Measurements from ENCODE around the gene PSG1. TPM values are rescaled to one million over a fixed set of nuclear protein-coding genes. Genes with fewer than 3 reads are reported as not detected.
A peak's percentile ranks its signal among the peaks of the same experiment; 100 is the strongest.
"Not testable (repeated sequence)": the region's sequence is repeated elsewhere in the genome, so short reads cannot be mapped to it uniquely, and the experiment has no call there.

Gene PSG1
- total RNA-seq, 2 experiments from 2014 or later: not detected

GRCh38 chr19:42890446-42890845 lies 10.9 kb upstream of the PSG1 start:
- Mint-ChIP-seq H3K27me3 (peaks cover 16% of the 10 kb centered on the region), H3K9me3 (peaks cover 13% of the 10 kb centered on the region)
- ATAC-seq; H3K27ac Mint-ChIP-seq; POLR2A ChIA-PET; DNase-seq; H3K4me1 Mint-ChIP-seq (ENCODE audit: low read depth); H3K36me3 Mint-ChIP-seq (ENCODE audit: low read depth); CTCF ChIA-PET; H3K4me3 Mint-ChIP-seq; intact Hi-C loops (cut with micrococcal nuclease): not testable (repeated sequence)

GRCh38 chr19:42887876-42888445 lies 8.4 kb upstream of the PSG1 start:
- H3K9me3 Mint-ChIP-seq; CTCF ChIA-PET; POLR2A ChIA-PET; H3K4me3 Mint-ChIP-seq; H3K4me1 Mint-ChIP-seq (ENCODE audit: low read depth); H3K36me3 Mint-ChIP-seq (ENCODE audit: low read depth); DNase-seq; H3K27ac Mint-ChIP-seq; ATAC-seq; intact Hi-C loops (cut with micrococcal nuclease): not testable (repeated sequence)
- peaks cover 25% of the 10 kb centered on the region for H3K27me3 Mint-ChIP-seq

GRCh38 chr19:42882730-42883129 lies 3.2 kb upstream of the PSG1 start:
- H3K4me1 Mint-ChIP-seq (ENCODE audit: low read depth); POLR2A ChIA-PET; CTCF ChIA-PET; H3K9me3 Mint-ChIP-seq; H3K36me3 Mint-ChIP-seq (ENCODE audit: low read depth); DNase-seq; H3K27ac Mint-ChIP-seq; ATAC-seq; intact Hi-C loops (cut with micrococcal nuclease); H3K4me3 Mint-ChIP-seq: not testable (repeated sequence)
- peaks cover 23% of the 10 kb centered on the region for H3K27me3 Mint-ChIP-seq

GRCh38 chr19:42882010-42882409 lies 2.5 kb upstream of the PSG1 start:
- H3K4me1 Mint-ChIP-seq (ENCODE audit: low read depth); H3K36me3 Mint-ChIP-seq (ENCODE audit: low read depth); H3K9me3 Mint-ChIP-seq; intact Hi-C loops (cut with micrococcal nuclease); H3K4me3 Mint-ChIP-seq; ATAC-seq; H3K27ac Mint-ChIP-seq; CTCF ChIA-PET; POLR2A ChIA-PET; DNase-seq: not testable (repeated sequence)
- peaks cover 22% of the 10 kb centered on the region for H3K27me3 Mint-ChIP-seq

GRCh38 chr19:42881279-42881678 lies 1.8 kb upstream of the PSG1 start:
- H3K27ac Mint-ChIP-seq; H3K9me3 Mint-ChIP-seq; H3K36me3 Mint-ChIP-seq (ENCODE audit: low read depth); intact Hi-C loops (cut with micrococcal nuclease); ATAC-seq; POLR2A ChIA-PET; H3K4me1 Mint-ChIP-seq (ENCODE audit: low read depth); H3K4me3 Mint-ChIP-seq; CTCF ChIA-PET: not testable (repeated sequence)
- peak; percentile 38 for TF ChIP-seq CTCF (IDR thresholded peaks at IDR 0.05)
- H3K27me3 Mint-ChIP-seq: peaks cover 18% of the 10 kb centered on the region
- DNase-seq: peak; percentile 4

- H3K4me1 Mint-ChIP-seq (ENCODE audit: low read depth); H3K36me3 Mint-ChIP-seq (ENCODE audit: low read depth); H3K27ac Mint-ChIP-seq; ATAC-seq; H3K9me3 Mint-ChIP-seq; POLR2A ChIA-PET; intact Hi-C loops (cut with micrococcal nuclease); DNase-seq; H3K4me3 Mint-ChIP-seq; CTCF ChIA-PET: not testable (repeated sequence)
- H3K27me3 Mint-ChIP-seq: peaks cover 12% of the 10 kb centered on the region
Observed at GRCh38 chr19:42880621-42881020, 1.1 kb upstream of the PSG1 start.

- DNase-seq; H3K36me3 Mint-ChIP-seq (ENCODE audit: low read depth); intact Hi-C loops (cut with micrococcal nuclease); H3K27ac Mint-ChIP-seq; H3K27me3 Mint-ChIP-seq; H3K4me3 Mint-ChIP-seq; CTCF ChIA-PET; ATAC-seq; H3K4me1 Mint-ChIP-seq (ENCODE audit: low read depth); H3K9me3 Mint-ChIP-seq; POLR2A ChIA-PET: not testable (repeated sequence)
Observed at GRCh38 chr19:42876596-42876995, 2.9 kb downstream of the PSG1 start.

GRCh38 chr19:42875881-42876280 lies 3.6 kb downstream of the PSG1 start:
- intact Hi-C loops (cut with micrococcal nuclease); H3K9me3 Mint-ChIP-seq; H3K4me3 Mint-ChIP-seq; H3K27ac Mint-ChIP-seq; CTCF ChIA-PET; H3K36me3 Mint-ChIP-seq (ENCODE audit: low read depth); DNase-seq; H3K27me3 Mint-ChIP-seq; H3K4me1 Mint-ChIP-seq (ENCODE audit: low read depth); POLR2A ChIA-PET; ATAC-seq: not testable (repeated sequence)

- H3K9me3 Mint-ChIP-seq; DNase-seq; H3K27me3 Mint-ChIP-seq; intact Hi-C loops (cut with micrococcal nuclease); POLR2A ChIA-PET; H3K4me1 Mint-ChIP-seq (ENCODE audit: low read depth); H3K27ac Mint-ChIP-seq; ATAC-seq; H3K4me3 Mint-ChIP-seq; CTCF ChIA-PET; H3K36me3 Mint-ChIP-seq (ENCODE audit: low read depth): not testable (repeated sequence)
Observed at GRCh38 chr19:42874901-42875813, 4.4 kb downstream of the PSG1 start.

GRCh38 chr19:42874136-42874535 lies 5.4 kb downstream of the PSG1 start:
- H3K4me1 Mint-ChIP-seq (ENCODE audit: low read depth); H3K9me3 Mint-ChIP-seq; H3K27me3 Mint-ChIP-seq; H3K36me3 Mint-ChIP-seq (ENCODE audit: low read depth); intact Hi-C loops (cut with micrococcal nuclease); DNase-seq; CTCF ChIA-PET; H3K4me3 Mint-ChIP-seq; ATAC-seq; POLR2A ChIA-PET; H3K27ac Mint-ChIP-seq: not testable (repeated sequence)

Data from activated CD8-positive, alpha-beta T cell treated with anti-CD3 and anti-CD28 coated beads for 36 hours (primary cell).